Stomach (tissue), 19 donors: Measurements from ENCODE around the gene WFIKKN2. TPM values are rescaled to one million over a fixed set of nuclear protein-coding genes. Genes with fewer than 3 reads are reported as not detected.
A peak's percentile ranks its signal among the peaks of the same experiment; 100 is the strongest.

ENCODE experiments used
- DNase-seq, 2 donors: peaks; one replicate each; pipeline versions ENCODE4 v3.0.0 to v3.0.0-alpha.2; 2013 to 2019
- H3K27ac ChIP-seq, 5 donors: fragments of 200-600 bp in 4 of 5; sonication (generic) in 4 of 5; one replicate each; pipeline ENCODE4 v1.5.1; 2013 to 2019; ENCODE audit warnings: mild to moderate bottlenecking in 1 of 5, moderate library complexity in 1 of 5
- H3K27me3 ChIP-seq, 3 donors: fragments of 200-600 bp; sonication (generic); one replicate each; pipeline ENCODE4 v1.5.1; 2017 to 2019; ENCODE audit warnings: mixed run types in 1 of 3
- H3K36me3 ChIP-seq, 4 donors: fragments of 200-600 bp; sonication (generic); 1 replicate in 3 of 4; 2 replicates in 1 of 4; pipeline ENCODE4 v1.5.1; 2016 to 2019
- H3K4me1 ChIP-seq, 4 donors: fragments of 200-600 bp; sonication (generic); one replicate each; pipeline ENCODE4 v1.5.1; 2016 to 2019
- H3K4me3 ChIP-seq, 4 donors: fragments of 200-600 bp; sonication (generic) in 3 of 4; one replicate each; pipeline ENCODE4 v1.5.1; 2016 to 2019; ENCODE audit warnings: mild to moderate bottlenecking in 1 of 4
- H3K9me3 ChIP-seq, 4 donors: fragments of 200-600 bp; sonication (generic); one replicate each; pipeline ENCODE4 v1.5.1; 2016 to 2019
- EP300 ChIP-seq: sonication (generic); formaldehyde crosslinking; IDR thresholded peaks from one replicate; pipeline ENCODE4 v1.6.1; 2017; ENCODE audit warnings: antibody characterized with exemption
- POLR2A ChIP-seq, 4 donors: fragments of 450-650 bp; IDR thresholded peaks; one replicate each; pipeline ENCODE4 v1.6.1; 2016; ENCODE audit warnings: antibody characterized with exemption in 4 of 4, control low read depth in 2 of 4, mild to moderate bottlenecking in 1 of 4, moderate library complexity in 1 of 4
- POLR2AphosphoS5 ChIP-seq, 3 donors: sonication (generic); formaldehyde crosslinking; IDR thresholded peaks; one replicate each; pipeline ENCODE4 v1.6.1; 2016; ENCODE audit warnings: antibody characterized with exemption in 3 of 3
- WGBS, 5 donors: extraction: QIAGEN DNeasy Blood & Tissue Kit in 3 of 5; methylation state at CpG; one replicate each; pipeline versions ENCODE4 v1.1.5 to v1.1.7; 2013 to 2018; 5-methylcytosine and 5-hydroxymethylcytosine counted together
- intact Hi-C: fragments of 100-400 bp; cut with DNase I; formaldehyde crosslinking; loops from one replicate; pipeline ENCODE4 v1.15.1; 2023; ENCODE audit warnings: low total_unique reads
- long read RNA-seq, 10 donors: transcript quantifications; one replicate each; lab custom pipeline, GENCODE V29; 2026
- polyA plus RNA-seq, 3 donors: library from polyadenylated mRNA; stranded (reverse); fragments of 200-250 nt; gene quantifications; one replicate each; pipeline ENCODE4 v1.2.3, GENCODE V29; 2013
- total RNA-seq, 5 donors: library from RNA; depleted of rRNA; stranded (reverse); fragments of >200 nt; gene quantifications; one replicate each; pipeline versions ENCODE4 v1.1.0 to v1.2.3, GENCODE V29; 2014 to 2016
- TF ChIP-seq, protein P1 (sequence below), 7 experiments: fragments of 450-650 bp in 4 of 7; fragments of 200-600 bp in 3 of 7; sonication (generic) in 3 of 7; IDR thresholded peaks; one replicate each; pipeline ENCODE4 v1.5.1; 2016 to 2019; ENCODE audit warnings: antibody characterized with exemption in 7 of 7, control low read depth in 2 of 7, mild to moderate bottlenecking in 1 of 7
- donor health status: healthy with polysubstance abuse.
- donor health status: Bipolar disorder and iron deficiency.
- donor health status: healthy.

The WFIKKN2 gene
- under 1 TPM in 1 of 5 donors, not detected in 4; 0.37 TPM for total RNA-seq
- under 1 TPM; 0.05 to 0.46 (median 0.06) TPM for polyA plus RNA-seq
- long read RNA-seq, donor 1 = 0 reads
- long read RNA-seq, donor 2, partial matches to known transcripts = 0 of 1 reads
- long read RNA-seq, donor 2, other reads (novel, unspliced or antisense) = 0 of 1 reads
- long read RNA-seq, donor 3 = 0 reads
- long read RNA-seq, donor 4 = 0 reads
- long read RNA-seq, donor 5, partial matches to known transcripts = 0 of 1 reads
- long read RNA-seq, donor 5, other reads (novel, unspliced or antisense) = 0 of 1 reads
- long read RNA-seq, donor 6 = 0 reads
- long read RNA-seq, donor 7 = 0 reads
- long read RNA-seq, donor 8, partial matches to known transcripts = 0 of 1 reads
- long read RNA-seq, donor 8, other reads (novel, unspliced or antisense) = 0 of 1 reads
- long read RNA-seq, donor 9, partial matches to known transcripts = 0 of 1 reads
- long read RNA-seq, donor 9, other reads (novel, unspliced or antisense) = 0 of 1 reads
- long read RNA-seq, donor 10, partial matches to known transcripts = 0 of 2 reads
- long read RNA-seq, donor 10, other reads (novel, unspliced or antisense) = 0 of 2 reads

GRCh38 chr17:50835301-50836234 lies at the start of gene WFIKKN2:
TSS of gene WFIKKN2 (plus strand) at chr17:50835586. CDS start at chr17:50835938, 352 bp downstream.
- Histone ChIP-seq H3K27me3 (peaks cover 0 to 37% (median 8%) of the 10 kb centered on the region in 3 donors), H3K4me3 (peak within 1 kb of the TSS; percentile 21 to 31 (median 27)), H3K27ac (peak within 1 kb of the TSS in 1 of 5 donors; percentile 40), H3K4me1 (peaks cover 7 to 30% (median 16%) of the 10 kb centered on the region in 4 donors), H3K36me3 (no peaks in the 10 kb centered on the region), H3K9me3 (no peaks in the 10 kb centered on the region)
- intact Hi-C loops = no loop called here
- no peak for DNase-seq
- TF ChIP-seq, protein P1, sequence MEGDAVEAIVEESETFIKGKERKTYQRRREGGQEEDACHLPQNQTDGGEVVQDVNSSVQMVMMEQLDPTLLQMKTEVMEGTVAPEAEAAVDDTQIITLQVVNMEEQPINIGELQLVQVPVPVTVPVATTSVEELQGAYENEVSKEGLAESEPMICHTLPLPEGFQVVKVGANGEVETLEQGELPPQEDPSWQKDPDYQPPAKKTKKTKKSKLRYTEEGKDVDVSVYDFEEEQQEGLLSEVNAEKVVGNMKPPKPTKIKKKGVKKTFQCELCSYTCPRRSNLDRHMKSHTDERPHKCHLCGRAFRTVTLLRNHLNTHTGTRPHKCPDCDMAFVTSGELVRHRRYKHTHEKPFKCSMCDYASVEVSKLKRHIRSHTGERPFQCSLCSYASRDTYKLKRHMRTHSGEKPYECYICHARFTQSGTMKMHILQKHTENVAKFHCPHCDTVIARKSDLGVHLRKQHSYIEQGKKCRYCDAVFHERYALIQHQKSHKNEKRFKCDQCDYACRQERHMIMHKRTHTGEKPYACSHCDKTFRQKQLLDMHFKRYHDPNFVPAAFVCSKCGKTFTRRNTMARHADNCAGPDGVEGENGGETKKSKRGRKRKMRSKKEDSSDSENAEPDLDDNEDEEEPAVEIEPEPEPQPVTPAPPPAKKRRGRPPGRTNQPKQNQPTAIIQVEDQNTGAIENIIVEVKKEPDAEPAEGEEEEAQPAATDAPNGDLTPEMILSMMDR (IDR thresholded peaks at IDR 0.05) = no peak
- no peak for TF ChIP-seq POLR2AphosphoS5 (IDR thresholded peaks at IDR 0.05)
- TF ChIP-seq EP300 = no peak
- TF ChIP-seq POLR2A (IDR thresholded peaks at IDR 0.05) = no peak
- WGBS, 5 donors = 52 to 60% (median 54%) methylated on average over 32 to 39 of the region's 39 CpGs

DNA sequence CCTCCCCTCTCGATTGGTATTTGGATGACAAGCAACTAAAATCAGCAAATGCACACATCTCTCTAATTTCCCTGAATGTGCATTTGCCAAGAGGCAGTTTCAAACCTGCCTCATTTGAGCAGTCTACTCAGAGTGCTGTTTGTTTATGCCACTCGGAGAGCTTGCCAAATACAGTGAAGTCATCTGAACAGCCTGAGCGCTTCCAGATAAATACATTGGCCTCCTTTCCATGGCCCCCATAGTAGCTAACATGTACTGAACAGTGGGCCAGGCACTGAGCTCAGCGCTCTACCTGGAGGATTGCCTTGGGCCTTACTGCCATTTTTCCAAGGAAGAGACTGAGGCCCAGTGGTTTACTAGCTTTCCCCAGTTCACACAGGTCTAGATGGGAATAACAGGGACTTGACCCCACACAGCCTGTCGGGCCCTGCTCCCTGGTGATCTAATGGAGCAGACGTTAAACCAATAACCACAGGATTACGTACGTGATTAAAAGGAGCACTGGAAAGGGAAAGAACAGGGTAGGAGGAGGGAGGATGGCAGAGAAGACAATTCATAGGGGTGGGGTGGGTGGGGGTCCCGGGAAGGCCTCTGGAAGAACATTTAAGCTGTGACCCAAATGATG lies 49.3 kb upstream of the WFIKKN2 start:
- Histone ChIP-seq H3K27me3 (no peaks in the 10 kb centered on the region), H3K9me3 (no peaks in the 10 kb centered on the region), H3K4me3 (no peak overlapping the region), H3K4me1 (peaks cover 8 to 29% (median 16%) of the 10 kb centered on the region in 4 donors), H3K27ac (peak overlapping the region in 3 of 5 donors; percentile 26 to 56 (median 46)), H3K36me3 (no peaks in the 10 kb centered on the region)
- WGBS, 5 donors = 46 to 57% (median 48%) methylated on average over 9 of the region's 9 CpGs
- intact Hi-C loops = loop anchor here (5.0 to 10.0 kb wide), 2 partner anchors 56 to 169 kb away; no protein-coding TSS in a partner anchor
- peak; percentile 29 to 87 for DNase-seq
- TF ChIP-seq EP300 (no peak), POLR2AphosphoS5 (IDR thresholded peaks at IDR 0.05) (peak in 2 of 3 donors; percentile 14 to 26)

DNA sequence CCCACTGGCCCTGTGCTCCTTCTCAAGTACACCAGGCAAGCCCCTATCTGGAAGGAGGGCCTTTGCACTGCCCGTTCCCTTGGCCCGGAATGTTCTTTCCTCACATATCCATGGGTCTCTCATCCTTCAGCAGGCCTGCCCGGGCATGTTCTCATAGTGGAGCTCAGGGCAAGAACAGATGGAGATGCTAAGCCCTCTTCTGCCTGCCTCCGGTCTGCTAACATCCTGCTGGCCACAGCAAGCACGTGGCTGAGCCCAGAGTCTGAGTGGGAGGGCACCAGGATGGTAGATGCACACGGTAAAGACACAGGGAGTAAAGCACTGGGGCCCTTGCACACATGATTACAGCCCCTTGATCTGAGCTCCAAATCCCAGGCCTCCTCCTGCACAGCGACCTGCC lies 48.3 kb upstream of the WFIKKN2 start:
- no peaks in the 10 kb centered on the region for H3K27me3 ChIP-seq
- intact Hi-C loops = loop anchor here (5.0 to 10.0 kb wide), 2 partner anchors 55 to 168 kb away; no protein-coding TSS in a partner anchor
- TF ChIP-seq POLR2AphosphoS5 (IDR thresholded peaks at IDR 0.05) (no peak), POLR2A (IDR thresholded peaks at IDR 0.05) (no peak)
- H3K4me1 ChIP-seq = peaks cover 8 to 24% (median 13%) of the 10 kb centered on the region in 4 donors
- no peaks in the 10 kb centered on the region for H3K36me3 ChIP-seq
- H3K27ac ChIP-seq = no peak overlapping the region
- H3K9me3 ChIP-seq = no peaks in the 10 kb centered on the region
- no peak for DNase-seq
- no peak overlapping the region for H3K4me3 ChIP-seq
- 75 to 92% (median 83%) methylated on average over 7 of the region's 7 CpGs for WGBS, 5 donors

DNA sequence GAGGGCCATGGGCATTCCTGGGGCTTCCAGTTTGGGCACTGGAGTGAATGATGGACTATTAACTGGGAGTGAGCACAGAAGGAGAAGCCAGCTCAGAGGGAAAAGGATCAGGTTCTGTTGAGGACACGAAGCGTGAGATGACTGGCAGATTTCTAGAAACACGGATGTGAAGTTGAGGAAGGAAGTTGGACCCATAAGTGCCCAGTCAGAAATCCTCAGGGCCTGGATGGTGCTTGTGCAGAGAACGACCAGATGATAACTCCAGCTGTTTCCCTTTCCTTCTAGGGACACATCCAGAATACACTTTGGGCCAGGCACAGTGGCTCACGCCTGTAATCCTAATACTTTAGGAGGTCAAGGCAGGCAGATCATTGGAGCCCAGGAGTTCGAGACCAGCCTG lies 44.8 kb upstream of the WFIKKN2 start:
- peaks cover 6 to 11% (median 6%) of the 10 kb centered on the region in 4 donors for H3K4me1 ChIP-seq
- no peak for DNase-seq
- intact Hi-C loops = loop anchor here (5.0 kb wide), 1 partner anchor 42 kb away; no protein-coding TSS in a partner anchor
- no peaks in the 10 kb centered on the region for H3K27me3 ChIP-seq
- no peak for TF ChIP-seq POLR2AphosphoS5 (IDR thresholded peaks at IDR 0.05)
- no peak for TF ChIP-seq POLR2A (IDR thresholded peaks at IDR 0.05)
- H3K27ac ChIP-seq = no peak overlapping the region
- no peaks in the 10 kb centered on the region for H3K36me3 ChIP-seq
- no peak overlapping the region for H3K4me3 ChIP-seq
- 65 to 80% (median 73%) methylated on average over 6 of the region's 6 CpGs for WGBS, 5 donors
- no peaks in the 10 kb centered on the region for H3K9me3 ChIP-seq

DNA sequence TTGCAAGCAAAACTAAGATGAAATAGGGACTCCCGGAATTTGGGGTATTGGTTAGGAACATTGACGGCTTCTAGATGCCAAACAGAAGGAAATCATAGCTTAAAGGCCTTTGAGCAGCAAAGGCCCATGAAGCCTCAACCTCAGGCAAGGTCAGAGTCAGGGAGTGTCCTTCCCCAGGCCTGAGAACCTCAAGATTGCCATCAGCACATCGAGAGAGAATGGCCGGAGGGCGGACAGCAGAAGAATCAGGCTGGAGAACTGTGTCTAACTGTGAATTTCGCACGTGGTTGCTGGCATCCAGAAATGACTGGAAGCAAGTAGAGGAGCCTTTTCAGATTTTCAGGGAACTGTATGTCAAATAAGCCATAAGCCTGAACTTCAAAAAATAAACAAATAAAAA lies 43.3 kb upstream of the WFIKKN2 start:
- TF ChIP-seq, protein P1 (IDR thresholded peaks at IDR 0.05) = no peak
- no peak for TF ChIP-seq POLR2AphosphoS5 (IDR thresholded peaks at IDR 0.05)
- TF ChIP-seq EP300 = no peak
- no peak for TF ChIP-seq POLR2A (IDR thresholded peaks at IDR 0.05)
- Histone ChIP-seq H3K36me3 (no peaks in the 10 kb centered on the region), H3K4me1 (peaks cover 0 to 2% (median 0%) of the 10 kb centered on the region in 4 donors), H3K27ac (no peak overlapping the region), H3K27me3 (no peaks in the 10 kb centered on the region), H3K4me3 (no peak overlapping the region), H3K9me3 (no peaks in the 10 kb centered on the region)
- intact Hi-C loops = loop anchor here (5.0 kb wide), 1 partner anchor 40 kb away; no protein-coding TSS in a partner anchor
- WGBS, 5 donors = 88 to 92% (median 90%) methylated on average over 7 of the region's 7 CpGs
- DNase-seq = no peak
